PC-3 (cell line): ENCODE results near the gene LILRA6. TPM values are rescaled to one million over a fixed set of nuclear protein-coding genes. Genes with fewer than 3 reads are reported as not detected.
A peak's percentile ranks its signal among the peaks of the same experiment; 100 is the strongest.
"Not testable (repeated sequence)": the region's sequence is repeated elsewhere in the genome, so short reads cannot be mapped to it uniquely, and the experiment has no call there.

ENCODE experiments used
- ATAC-seq: fragments of 200-7000 bp; cut with Tn5 transposase; 2 replicates; pipeline ENCODE4 v1.9.1; 2020; ENCODE audit warnings: mild to moderate bottlenecking, moderate library complexity
- BruUV-seq: library from RNA; stranded (reverse); fragments of 400-500 nt; replicated peaks from 2 replicates; lab custom pipeline; 2021; lab: Mats Ljungman, UMichigan
- CTCF ChIA-PET: fragments of 300-600 bp; sonication (Branson Sonifier 250); formaldehyde crosslinking; loops from one replicate; lab custom pipeline; 2022; ENCODE audit warnings: antibody characterized with exemption; lab: Charles Lee
- POLR2A ChIA-PET: fragments of 300-600 bp; sonication (Branson Sonifier 250); formaldehyde crosslinking; loops from one replicate; lab custom pipeline; 2022; ENCODE audit warnings: antibody characterized with exemption; ENCODE audit not compliant: unreplicated experiment; lab: Charles Lee
- DNase-seq: peaks from one replicate; pipeline ENCODE4 v3.0.0-alpha.2; 2015
- H2AFZ ChIP-seq: fragments of 300-600 bp; sonication (generic); 2 replicates; pipeline ENCODE4 v1.6.0; 2016; ENCODE audit warnings: antibody characterized with exemption, low read length
- H3F3A ChIP-seq: fragments of 300-600 bp; sonication (generic); one replicate; pipeline ENCODE4 v1.6.0; 2017; ENCODE audit warnings: antibody characterized with exemption, low read length, control low read depth, mild to moderate bottlenecking; ENCODE audit not compliant: unreplicated experiment
- H3K27ac ChIP-seq: fragments of 300-600 bp; sonication (generic); 2 replicates; pipeline ENCODE4 v1.5.1; 2016; ENCODE audit warnings: mild to moderate bottlenecking, low read length
- H3K27me3 ChIP-seq: fragments of 300-600 bp; sonication (generic); 2 replicates; pipeline ENCODE4 v1.6.1; 2016; ENCODE audit warnings: low read length, mixed read lengths
- H3K36me3 ChIP-seq: fragments of 300-600 bp; sonication (generic); 2 replicates; pipeline ENCODE4 v1.6.1; 2016; ENCODE audit warnings: low read depth, mixed run types, low read length, mixed read lengths
- H3K4me1 ChIP-seq: fragments of 300-600 bp; sonication (generic); 2 replicates; pipeline ENCODE4 v1.5.1; 2016; ENCODE audit warnings: low read length; ENCODE audit not compliant: insufficient read depth
- H3K4me2 ChIP-seq: fragments of 300-600 bp; sonication (generic); 2 replicates; pipeline ENCODE4 v1.6.0; 2016; ENCODE audit warnings: low read length
- H3K4me3 ChIP-seq: fragments of 300-600 bp; sonication (generic); 2 replicates; pipeline ENCODE4 v1.5.1; 2016; ENCODE audit warnings: mild to moderate bottlenecking, low read length, mixed read lengths
- H3K79me2 ChIP-seq: fragments of 300-600 bp; sonication (generic); 2 replicates; pipeline ENCODE4 v1.6.1; 2017; ENCODE audit warnings: low read length, mixed read lengths
- H3K9ac ChIP-seq: fragments of 300-600 bp; sonication (generic); 2 replicates; pipeline ENCODE4 v1.6.0; 2016; ENCODE audit warnings: mild to moderate bottlenecking, low read length
- H3K9me2 ChIP-seq: fragments of 300-600 bp; sonication (generic); replicated peaks from 2 replicates; pipeline ENCODE4 v1.6.1; 2016; ENCODE audit warnings: mixed run types, low read length, mixed read lengths
- H3K9me3 ChIP-seq: fragments of 300-600 bp; sonication (generic); 2 replicates; pipeline ENCODE4 v1.6.1; 2016; ENCODE audit warnings: low read length, mixed read lengths
- H4K20me1 ChIP-seq: fragments of 300-600 bp; sonication (generic); 2 replicates; pipeline ENCODE4 v1.6.1; 2016; ENCODE audit warnings: low read length, mixed read lengths
- EZH2 ChIP-seq: fragments of 300-600 bp; sonication (generic); IDR thresholded peaks from one replicate; pipeline ENCODE4 v1.6.1; 2017; ENCODE audit warnings: antibody characterized with exemption, mild to moderate bottlenecking, low read length; ENCODE audit not compliant: unreplicated experiment
- EZH2phosphoT487 ChIP-seq: fragments of 300-600 bp; sonication (generic); IDR thresholded peaks from 2 replicates; pipeline ENCODE4 v1.6.1; 2018; ENCODE audit warnings: mild to moderate bottlenecking, antibody characterized with exemption, low read length, borderline replicate concordance
- intact Hi-C: fragments of 100-400 bp; cut with micrococcal nuclease; formaldehyde crosslinking; loops from 2 replicates; pipeline ENCODE4 v1.9.0; 2023
- total RNA-seq: library from RNA; depleted of rRNA; stranded (reverse); fragments of >200 nt; gene quantifications from 2 replicates; pipeline ENCODE4 v1.2.3, GENCODE V29; 2014
- TF ChIP-seq, protein P1 (sequence below): fragments of 300-600 bp; sonication (generic); conservative IDR thresholded peaks from 2 replicates; pipeline ENCODE4 v1.5.1; 2017; ENCODE audit warnings: antibody characterized with exemption, low read depth, mild to moderate bottlenecking, low read length

The LILRA6 gene
- total RNA-seq, 1 experiment from 2014 or later: not detected

DNA sequence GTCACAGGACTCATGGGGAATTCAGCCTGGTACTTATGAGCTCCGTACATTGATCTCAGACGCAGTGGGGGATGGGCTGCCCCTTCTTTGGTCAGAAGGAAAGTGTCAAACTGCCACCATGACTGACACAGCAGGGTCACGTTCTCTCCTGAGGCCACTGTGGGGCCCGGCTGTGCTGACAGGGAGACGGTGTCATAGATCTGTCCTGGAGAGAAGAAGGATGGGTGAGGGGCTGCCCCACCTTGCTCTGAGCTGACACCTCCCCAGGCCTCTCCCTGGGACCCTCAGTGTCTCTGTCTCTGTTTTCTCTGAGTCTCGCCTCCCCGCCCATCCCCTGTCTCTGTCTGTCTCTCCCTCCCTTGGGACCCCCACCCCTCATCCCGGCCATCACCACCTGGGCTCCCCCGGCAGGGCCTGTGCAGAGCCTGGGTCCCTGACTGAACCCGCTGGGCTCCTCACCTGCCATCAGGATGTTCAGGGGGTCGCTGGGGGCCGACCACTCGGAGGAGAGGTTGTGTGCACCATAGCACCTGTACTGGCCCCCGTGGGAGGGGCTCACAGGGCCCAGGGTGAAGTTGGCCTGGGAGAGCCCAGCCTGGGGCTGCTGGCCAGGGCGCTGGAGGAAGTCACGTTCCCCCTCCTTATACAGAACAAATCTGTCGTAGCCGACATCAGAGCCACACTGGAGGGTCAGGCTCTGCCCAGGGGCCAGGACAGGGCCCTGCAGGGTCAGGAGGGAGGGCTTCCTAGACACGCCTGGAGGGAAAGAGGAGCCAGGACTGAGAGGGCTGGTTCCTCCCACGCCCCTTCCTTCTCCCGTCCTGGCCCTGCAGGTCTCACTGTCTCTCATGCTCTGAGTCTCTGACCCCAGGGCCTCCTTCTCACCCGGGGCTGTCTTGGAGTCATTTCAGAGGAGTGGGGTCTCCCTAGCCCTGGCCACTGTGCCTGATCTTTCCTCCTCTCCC is 1.9 kb downstream of the LILRA6 start:
- CTCF ChIA-PET, H4K20me1 ChIP-seq, intact Hi-C loops, H3K9me2 ChIP-seq, DNase-seq, ATAC-seq, H3K4me3 ChIP-seq, POLR2A ChIA-PET, BruUV-seq, H3K9me3 ChIP-seq, H3K27ac ChIP-seq, H3K4me2 ChIP-seq, H3K4me1 ChIP-seq, H3F3A ChIP-seq, H2AFZ ChIP-seq, H3K36me3 ChIP-seq, H3K79me2 ChIP-seq, H3K9ac ChIP-seq: not testable (repeated sequence)
- H3K27me3 ChIP-seq: peaks cover 16% of the 10 kb centered on the region; the same call in 1 of the 2 replicates

- CTCF ChIA-PET, H4K20me1 ChIP-seq, H3F3A ChIP-seq, H3K4me1 ChIP-seq, H3K36me3 ChIP-seq, H3K4me2 ChIP-seq, H3K9me2 ChIP-seq, H3K9ac ChIP-seq, BruUV-seq, H3K27ac ChIP-seq, POLR2A ChIA-PET, H3K4me3 ChIP-seq, H2AFZ ChIP-seq, DNase-seq, H3K9me3 ChIP-seq, H3K79me2 ChIP-seq: not testable (repeated sequence)
- intact Hi-C loops: loop anchor here (10.0 kb wide), 1 partner anchor 435 kb away; no protein-coding TSS in a partner anchor
- peak; percentile 26; the same call in 1 of the 2 replicates for ATAC-seq
- peaks cover 16% of the 10 kb centered on the region; the same call in 1 of the 2 replicates for H3K27me3 ChIP-seq
Observed at GRCh38 chr19:54239491-54240371, 2.9 kb downstream of the LILRA6 start.

DNA sequence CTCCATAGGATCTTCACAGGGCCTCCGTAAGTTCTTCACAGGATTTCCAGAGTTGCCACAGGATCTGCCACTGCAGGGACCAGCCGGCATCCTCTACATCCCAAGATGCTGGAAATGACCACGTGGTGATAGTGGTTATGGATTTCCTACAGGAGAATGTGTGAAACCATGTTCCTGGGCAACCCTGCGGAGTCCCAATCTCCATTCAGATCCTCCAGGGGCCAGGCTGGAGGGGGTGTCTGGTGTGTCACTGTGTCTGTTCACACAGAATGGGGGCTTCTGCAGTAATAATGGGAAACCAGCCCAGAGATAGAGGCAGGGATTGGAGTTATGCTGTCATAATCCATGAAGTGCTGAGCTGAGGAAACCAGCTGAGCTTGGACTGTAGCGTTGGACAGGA is 8.6 kb downstream of the LILRA6 start:
- Histone ChIP-seq H3K79me2 (no peaks in the 10 kb centered on the region), H3K9me3 (no peaks in the 10 kb centered on the region), H3K4me2 (no peak overlapping the region), H3K9me2 (no peaks in the 10 kb centered on the region), H3K9ac (no peak overlapping the region), H3K36me3 (no peaks in the 10 kb centered on the region), H3K27ac (no peak overlapping the region), H3K4me1 (peaks cover 8% of the 10 kb centered on the region), H4K20me1 (no peaks in the 10 kb centered on the region), H3K27me3 (peaks cover 16% of the 10 kb centered on the region; the same call in 1 of the 2 replicates), H3F3A (no peaks in the 10 kb centered on the region), H2AFZ (no peak overlapping the region), H3K4me3 (no peak overlapping the region)
- TF ChIP-seq EZH2: no peak
- TF ChIP-seq, protein P1, sequence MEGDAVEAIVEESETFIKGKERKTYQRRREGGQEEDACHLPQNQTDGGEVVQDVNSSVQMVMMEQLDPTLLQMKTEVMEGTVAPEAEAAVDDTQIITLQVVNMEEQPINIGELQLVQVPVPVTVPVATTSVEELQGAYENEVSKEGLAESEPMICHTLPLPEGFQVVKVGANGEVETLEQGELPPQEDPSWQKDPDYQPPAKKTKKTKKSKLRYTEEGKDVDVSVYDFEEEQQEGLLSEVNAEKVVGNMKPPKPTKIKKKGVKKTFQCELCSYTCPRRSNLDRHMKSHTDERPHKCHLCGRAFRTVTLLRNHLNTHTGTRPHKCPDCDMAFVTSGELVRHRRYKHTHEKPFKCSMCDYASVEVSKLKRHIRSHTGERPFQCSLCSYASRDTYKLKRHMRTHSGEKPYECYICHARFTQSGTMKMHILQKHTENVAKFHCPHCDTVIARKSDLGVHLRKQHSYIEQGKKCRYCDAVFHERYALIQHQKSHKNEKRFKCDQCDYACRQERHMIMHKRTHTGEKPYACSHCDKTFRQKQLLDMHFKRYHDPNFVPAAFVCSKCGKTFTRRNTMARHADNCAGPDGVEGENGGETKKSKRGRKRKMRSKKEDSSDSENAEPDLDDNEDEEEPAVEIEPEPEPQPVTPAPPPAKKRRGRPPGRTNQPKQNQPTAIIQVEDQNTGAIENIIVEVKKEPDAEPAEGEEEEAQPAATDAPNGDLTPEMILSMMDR: no peak
- no peak for TF ChIP-seq EZH2phosphoT487
- ChIA-PET POLR2A (no interaction called here), CTCF (interaction anchor here (0.6 kb wide), 1 partner anchor 376 kb away, joined by 5 read pairs; no protein-coding TSS in a partner anchor)
- DNase-seq (no peak), ATAC-seq (no peak)
- BruUV-seq: no TSS peak
- intact Hi-C loops: loop anchor here (10.0 kb wide), 1 partner anchor 429 kb away; no protein-coding TSS in a partner anchor
